HG03432 (cell line): ENCODE data around the gene ZNF423.

Experiments used
- ATAC-seq: cut with Tn5 transposase; IDR thresholded peaks from one replicate; pipeline ENCODE4 v1.9.1; 2021; ENCODE audit warnings: mild to moderate bottlenecking, moderate library complexity; ENCODE audit not compliant: unreplicated experiment

The ZNF423 gene

DNA sequence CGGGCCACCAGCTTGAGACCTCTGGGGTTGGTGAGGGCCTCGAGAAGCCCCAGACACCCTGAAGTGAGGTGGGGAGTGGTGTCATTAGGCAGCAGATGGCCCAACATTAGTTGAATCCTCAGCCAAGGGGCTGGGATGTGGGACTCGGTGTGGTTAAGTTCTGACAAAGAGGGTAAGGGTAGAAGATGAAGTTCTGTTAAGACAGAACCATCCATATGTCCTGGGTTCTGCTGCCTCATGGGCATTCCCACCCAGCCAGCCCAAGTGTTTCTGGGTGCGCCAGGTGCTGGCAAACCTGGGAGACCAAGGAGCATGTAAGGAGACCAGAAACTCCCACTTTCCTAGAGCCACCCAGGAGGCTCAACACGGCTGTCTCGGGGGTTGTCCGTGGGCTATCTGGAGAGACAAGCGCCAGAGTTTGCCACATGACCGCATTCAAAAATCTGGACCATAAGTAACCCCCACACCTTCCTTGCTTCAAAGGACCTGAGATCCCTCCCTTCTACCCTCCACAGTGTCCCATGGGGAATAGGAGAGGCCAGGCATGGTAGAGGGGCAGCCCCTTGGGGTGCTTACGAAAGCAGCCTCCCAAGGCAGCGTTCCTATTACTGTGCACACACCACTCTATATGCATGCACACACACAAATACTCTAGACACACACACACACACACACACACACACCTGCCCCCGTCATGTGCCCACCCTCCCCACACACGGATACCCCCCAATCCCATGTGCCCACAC lies 353.6 kb downstream of the ZNF423 start:
- no peak for ATAC-seq

DNA sequence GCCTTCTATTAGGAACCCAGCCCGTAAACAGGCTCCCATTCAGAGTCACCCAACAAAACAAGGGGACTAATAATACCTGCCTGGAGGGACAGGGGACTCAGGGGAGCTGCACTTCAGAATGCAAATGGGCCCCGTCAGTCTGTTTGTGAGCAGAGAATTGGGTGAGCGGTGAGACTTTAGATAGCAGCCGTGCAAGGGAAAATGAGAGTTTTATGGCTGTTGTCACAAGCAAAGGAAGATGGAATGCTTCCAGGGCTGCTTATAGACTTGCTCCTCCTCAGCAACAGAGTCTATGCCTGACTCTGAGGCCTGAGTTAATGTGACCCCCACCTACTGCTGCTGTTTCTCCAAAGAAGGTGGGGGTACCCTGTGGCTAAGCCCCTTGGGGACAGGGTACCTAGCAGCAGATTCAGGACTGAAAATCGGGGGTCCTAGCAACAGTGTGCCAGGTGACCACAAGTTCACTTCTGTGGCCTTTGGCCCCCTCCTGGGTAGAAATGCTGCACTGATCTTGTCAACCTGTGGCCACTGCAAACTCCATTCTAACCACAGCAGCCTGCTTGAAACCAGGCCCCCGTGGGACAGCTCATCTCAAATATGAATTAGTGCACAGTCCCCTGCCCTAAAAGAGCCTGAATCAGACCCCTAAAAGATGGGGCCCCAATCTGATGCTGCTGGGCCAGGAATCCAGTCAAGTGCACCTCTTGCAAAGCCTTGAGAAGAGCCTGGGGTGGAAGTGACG lies 355.9 kb downstream of the ZNF423 start:
- no peak for ATAC-seq

DNA sequence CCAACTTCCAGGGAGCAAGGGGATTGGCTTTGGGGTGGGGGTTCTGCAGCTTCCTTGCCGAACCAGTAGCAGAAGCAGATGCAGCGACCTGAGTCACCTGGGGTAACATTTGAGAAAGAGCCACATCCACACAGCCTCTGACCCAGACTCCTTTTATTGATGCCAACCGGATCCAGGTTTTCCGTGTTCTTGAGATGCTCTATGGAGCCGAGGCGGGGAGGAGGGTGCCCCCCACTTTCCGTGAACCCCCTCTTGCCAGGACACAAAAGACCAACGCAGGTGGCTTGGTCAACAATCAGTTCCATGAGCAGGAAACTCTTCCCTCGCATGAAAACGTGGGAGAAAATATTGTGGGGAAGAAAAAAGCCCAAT lies 356.5 kb downstream of the ZNF423 start:
- ATAC-seq: no peak

DNA sequence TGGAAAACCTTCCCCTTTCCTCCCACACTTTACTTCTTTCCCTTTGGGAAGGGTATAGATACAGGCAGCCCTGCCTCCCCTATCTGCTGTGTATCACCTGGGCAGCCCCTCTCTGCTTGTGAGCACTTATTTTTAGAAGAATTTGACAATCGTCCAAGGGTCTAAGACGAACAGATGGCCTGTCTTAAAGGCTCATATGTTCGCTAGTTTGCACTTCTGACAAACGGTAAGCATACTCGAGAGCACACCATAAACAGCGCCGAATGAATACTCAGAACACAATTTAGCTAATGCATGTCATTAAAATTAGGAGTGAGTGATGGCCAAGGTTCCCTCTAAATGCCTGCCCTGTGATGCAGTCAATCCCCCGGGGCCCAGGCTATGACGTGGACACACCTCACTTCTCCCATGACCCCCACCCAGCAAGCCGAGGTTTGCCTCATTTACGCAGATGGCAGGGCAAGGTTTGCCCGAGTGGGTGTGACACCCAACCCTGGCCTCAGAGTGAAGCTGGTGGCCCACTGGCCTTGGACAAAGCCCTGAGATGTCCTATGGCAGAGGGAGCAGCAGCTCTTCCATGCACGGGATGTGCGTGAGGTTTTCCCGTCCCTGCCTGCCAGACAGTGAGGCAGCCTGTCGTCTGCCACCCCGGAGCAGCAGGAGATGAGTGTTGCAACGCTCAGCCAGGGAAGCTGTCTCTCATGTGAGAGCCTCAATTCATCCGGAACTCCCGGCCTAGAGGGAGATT lies 357.1 kb downstream of the ZNF423 start:
- ATAC-seq: no peak

DNA sequence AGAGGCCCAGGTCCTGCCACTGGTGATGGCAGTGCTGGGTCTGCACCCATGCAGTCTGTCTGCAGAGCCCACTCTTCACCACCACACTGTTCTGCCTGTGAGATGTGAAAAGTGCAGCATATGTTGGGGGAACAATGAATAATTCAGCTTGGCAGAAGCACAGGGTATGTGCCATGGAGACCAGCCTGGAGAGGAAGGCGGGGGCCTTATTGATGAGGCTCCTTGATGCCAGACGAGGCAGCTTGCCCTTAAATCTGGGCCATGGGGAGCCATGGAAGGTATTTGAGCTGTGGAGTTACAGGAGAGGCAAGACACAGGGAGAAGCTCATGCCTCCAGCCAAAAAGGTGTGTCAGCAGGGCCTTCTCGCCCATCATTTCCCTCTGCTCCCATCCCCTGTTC lies 357.6 kb downstream of the ZNF423 start:
- ATAC-seq: no peak

DNA sequence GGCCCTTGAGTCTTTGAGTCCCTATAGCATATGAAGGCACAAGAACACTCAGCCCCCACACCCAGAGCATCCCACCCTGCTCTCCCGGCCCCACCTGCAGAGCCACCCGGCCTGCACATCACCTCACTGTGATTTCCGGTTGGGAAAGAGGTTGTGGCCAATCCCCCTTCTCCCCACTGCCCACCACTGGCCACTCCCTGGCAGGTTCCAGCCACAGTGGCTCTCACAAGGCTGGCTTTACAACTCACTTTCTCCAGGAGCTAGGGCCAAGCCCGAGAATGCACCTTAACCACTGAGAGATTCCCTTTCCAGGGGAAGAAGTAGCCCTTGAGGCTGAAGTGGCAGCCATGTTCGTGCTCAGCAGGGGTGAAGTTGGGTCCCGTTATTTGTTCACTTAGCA lies 358.4 kb downstream of the ZNF423 start:
- ATAC-seq: no peak

DNA sequence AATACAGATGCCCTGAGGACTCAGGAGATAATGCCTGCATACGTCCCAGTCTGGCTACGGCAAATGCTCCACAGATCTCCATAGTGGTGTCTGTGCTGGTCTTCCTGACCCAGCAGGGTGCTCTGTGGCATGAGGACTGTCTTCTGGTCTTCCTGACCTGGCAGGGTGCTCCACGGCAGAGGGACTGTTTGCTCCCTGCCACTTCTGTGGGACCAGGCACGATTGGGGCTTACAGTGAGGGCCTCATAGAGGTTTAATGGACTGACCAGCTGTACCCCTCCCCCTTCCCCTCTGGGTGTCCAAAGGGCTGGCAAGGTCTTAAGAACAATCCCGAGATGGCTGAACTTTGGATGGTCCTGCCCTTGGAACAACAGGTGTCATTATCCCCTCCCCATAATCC lies 359.3 kb downstream of the ZNF423 start:
- no peak for ATAC-seq

DNA sequence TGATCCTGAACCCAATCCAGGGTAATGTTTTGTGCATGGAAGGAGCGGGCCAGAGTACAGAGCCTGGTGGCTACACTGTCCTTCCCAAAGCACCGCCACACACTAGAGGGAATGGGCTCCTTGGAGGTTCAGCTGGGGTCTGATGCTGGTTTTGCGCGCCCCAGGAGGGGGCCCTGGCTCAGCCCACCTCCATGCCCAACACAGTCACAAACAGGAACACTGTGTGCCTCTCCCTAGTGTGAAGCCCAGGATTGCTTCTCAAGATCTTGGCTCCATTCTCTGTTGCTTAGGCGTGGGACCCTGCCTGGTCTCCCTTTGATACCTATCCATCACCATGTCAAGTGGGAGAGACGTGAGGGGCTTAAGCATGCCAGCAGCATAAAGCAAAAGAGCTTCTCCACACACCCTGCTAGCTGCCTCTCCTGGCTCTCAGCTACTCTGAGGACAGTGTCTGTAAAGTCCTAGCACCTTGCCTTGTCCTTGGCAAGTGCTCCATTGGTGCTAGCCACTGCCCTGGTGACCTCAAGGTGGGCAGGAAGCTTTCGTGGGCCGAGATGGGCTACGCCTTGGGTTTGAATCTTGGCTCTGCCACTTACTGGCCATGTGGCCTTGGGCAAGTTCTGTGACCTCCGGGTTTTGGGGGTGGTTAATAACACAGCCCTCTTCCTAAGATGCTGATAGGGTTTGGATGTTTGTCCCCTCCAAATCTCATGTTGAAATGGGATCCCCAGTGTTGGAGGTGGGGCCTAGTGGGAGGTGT lies 360.1 kb downstream of the ZNF423 start:
- ATAC-seq: no peak

DNA sequence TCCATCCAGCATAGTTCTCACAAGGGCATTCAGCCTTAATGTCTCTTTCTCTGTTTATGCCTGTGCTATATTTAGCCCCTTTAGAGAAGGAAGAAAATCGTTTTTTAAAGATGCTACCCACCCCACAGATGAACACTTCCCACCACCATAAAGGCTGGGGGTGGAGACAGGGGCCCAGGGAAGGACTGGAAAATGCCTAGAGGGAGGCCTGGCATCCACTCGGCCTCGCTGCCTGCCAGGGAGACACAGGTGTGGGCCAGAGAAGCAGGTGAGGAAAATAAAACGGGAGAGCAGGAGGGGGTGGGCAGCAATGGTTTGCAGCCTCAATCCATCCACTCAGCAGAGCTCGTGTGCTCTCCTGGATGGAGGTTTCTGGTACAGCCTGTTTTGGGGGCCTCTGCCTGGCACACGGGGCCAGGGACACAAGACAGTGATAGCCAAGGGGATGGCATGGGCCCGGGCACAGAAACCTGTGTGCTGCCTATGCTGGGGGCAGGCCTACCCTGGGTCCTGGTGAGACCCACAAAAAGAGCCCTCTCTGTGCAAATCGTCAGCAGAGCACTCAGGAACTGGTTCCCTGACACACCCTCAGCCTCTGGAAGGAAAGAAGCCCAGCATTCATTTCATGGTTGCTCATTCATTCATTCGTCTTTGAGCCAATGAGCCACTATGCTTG lies 360.9 kb downstream of the ZNF423 start:
- no peak for ATAC-seq

DNA sequence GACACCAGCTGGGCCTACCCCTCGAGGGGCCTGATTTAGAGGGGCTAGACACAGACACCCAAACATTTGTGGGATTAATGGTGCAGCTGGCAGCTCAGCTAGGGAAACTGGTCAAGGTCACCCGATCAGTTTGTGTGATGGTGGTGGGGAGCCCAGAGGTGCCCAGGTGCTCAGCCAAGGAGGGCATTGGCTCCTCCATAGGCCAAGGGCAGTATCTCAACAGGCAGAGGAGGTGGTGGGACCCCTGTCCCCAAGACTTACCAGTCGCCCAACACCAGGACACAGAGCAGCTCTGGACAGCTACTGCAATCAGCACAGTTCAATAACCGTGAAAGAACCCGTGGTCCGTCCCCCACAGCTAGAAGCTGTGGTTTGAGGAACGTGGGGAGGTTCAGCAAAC lies 361.4 kb downstream of the ZNF423 start:
- no peak for ATAC-seq

DNA sequence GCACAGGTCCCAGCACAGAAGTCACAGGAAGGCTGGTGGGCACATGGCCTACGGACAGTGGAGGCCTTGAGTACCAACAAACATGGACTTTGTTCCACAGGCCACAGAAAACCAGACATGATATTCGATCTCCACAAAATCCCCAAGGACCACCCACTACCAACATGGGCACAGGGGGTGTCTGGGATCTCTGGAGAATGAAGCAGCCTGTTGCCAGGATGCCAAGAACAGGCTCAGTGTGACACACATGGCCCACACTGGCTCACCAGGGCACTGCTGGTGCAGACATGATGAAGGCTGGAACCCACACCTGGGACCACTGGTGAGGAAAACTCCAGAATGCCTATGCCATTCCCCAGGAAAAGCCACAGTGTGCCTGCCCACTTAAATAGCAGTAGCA lies 362.1 kb downstream of the ZNF423 start:
- ATAC-seq: no peak

DNA sequence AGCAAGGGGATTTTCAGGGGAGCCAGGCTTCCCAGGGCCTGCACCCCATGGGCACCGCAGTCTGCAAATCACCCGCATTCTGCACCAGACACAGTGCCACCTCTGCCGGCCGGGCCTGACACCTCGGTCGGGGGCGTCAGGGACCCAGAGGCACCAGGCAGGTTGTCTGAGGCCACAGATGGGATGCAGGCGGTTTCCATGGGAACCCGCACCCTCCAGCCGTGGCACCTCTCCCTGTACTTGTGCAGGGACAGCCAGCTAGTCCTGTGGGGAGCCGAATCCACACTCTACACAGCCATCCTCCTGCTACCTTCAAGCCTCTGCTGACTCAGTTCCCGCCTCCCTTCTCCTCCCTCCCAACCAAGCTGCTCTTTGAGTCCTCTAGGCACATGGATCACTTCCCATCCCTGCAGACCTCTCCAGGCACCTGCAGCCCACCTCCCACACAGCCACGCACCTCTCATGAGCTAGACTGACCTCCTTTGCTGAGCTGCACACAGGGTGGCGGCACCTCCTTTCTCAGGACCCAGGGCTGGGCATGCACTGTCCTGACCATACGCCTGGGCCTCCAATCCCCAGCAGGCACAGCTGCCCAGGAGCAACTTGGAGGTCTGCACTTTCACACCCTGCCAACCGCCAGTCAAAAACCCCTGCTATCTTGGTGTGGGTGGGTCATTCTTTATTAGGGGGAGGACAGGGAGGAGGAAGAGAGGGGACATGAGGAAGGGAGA lies 362.9 kb downstream of the ZNF423 start:
- no peak for ATAC-seq

DNA sequence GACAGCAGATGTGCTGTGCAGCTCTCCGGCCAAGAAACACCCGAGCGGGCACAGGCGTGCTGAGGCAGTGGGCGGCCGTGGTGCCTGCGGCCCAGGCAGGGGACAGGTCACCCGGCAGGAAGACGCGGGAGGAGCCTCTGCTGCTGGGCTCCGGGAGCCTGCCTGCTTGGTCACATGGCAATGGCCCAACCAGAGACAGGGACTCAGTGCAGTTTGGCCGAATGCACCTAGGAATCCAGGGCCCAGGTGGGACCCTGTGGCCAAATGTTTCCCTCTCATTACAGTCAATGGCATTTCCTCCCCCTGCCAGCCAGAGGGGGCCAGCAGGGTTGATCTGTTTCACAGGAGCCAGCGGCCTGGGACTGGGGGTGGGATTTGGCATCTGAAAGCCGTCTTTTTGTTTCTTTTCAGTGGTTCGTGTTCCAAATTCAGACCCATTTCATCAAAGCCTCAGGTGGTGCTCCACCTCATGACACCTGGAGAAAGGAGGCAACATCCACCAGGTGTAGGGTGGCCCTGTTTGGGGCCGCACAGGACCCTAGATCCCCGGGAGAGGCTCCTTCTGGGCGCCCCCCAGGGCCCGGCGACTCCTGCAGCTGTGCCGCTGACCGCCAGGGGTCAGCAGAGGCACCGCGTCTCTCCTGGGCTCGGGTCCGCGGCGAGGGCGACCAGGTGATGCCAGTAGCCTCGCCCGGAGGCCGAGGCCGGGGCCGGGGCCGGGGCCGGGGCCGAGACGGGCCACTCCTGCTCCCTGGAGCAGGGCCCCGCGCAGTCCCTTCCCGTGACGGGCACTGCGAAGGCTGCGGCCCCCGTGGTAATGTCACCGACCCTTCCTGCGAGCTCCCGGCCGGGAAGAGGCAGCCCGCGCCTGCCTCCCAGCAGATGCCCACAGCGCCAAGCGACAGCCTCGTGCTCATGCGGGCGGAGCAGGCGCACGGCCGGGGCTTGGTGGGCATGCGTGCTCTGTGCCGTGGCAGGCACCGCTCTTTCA lies 363.8 kb downstream of the ZNF423 start:
- ATAC-seq: peak; percentile 58

DNA sequence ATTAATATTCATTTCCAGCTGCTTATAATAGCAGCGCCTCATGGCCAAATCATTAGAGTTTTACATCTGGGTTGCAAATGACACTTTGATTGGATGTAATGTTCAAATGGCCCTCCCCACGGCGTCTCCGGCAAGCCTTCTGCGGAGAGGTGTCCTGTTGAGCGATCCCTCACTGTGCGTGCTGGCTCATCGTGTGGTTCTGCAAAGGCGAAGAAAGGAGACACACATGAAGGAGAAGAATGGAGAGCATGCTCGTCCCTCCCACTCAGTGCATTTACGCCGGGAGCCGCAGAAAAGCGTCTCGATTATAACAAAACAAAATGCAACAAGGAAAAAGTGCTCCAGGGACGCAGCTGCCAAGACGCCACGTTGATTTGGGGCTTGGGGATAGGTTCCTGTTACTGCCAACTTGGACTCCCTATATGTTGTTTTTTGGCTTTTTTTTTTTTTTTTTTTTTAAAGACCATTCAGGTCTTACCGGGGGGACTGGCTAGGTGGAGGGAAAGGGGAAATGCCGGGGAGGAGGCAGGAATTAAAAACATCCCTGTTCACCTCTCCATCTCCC lies 364.7 kb downstream of the ZNF423 start:
- no peak for ATAC-seq

DNA sequence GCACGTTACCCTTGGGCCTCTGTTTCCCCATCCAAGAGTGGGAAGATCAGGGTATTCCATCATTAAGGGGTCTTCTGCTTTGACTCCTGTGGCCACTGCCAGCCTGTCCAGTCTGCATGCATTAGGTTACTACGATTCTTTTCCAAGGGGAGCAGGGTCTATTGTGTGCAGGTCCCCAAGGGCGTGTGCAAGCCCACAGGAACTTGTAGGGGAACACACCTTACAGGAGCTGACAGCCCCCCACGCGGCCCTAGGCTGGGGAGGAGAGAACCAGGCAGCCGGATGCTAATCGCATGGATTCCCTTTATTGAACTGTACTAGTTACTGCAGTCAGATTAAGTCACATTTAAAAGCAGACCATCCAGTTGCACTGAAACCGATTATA lies 365.6 kb downstream of the ZNF423 start:
- ATAC-seq: no peak

DNA sequence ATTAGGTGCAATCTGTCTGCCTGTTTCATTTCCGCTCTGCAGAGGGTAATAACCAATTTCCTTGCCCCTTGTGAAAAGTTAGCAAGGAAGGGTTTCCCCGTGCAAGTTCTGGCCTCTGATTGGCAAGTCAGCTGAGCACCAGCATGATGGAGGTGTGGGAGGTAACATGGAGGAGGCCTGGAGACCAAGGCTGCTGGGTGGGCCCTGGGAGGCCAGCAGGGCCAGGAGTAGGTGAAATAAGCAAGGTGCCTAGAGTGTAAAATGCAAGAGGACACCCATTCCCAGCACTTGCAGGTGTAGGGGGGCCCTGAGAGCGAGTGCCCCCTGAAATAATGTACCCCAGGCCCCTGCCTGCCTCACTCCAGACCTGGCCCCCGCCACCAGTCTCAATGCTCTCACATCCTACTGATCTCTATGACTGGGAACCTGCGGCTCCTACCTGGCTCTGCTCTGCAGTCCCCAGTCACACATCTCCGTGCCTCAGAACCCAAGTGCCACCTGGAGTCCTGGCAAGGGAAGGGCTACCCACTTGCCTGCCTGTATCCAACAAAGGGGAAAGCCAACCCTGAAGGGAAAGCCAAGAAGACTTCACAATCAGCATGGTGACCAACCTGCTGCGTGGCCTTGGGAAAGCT lies 366.1 kb downstream of the ZNF423 start:
- ATAC-seq: no peak

DNA sequence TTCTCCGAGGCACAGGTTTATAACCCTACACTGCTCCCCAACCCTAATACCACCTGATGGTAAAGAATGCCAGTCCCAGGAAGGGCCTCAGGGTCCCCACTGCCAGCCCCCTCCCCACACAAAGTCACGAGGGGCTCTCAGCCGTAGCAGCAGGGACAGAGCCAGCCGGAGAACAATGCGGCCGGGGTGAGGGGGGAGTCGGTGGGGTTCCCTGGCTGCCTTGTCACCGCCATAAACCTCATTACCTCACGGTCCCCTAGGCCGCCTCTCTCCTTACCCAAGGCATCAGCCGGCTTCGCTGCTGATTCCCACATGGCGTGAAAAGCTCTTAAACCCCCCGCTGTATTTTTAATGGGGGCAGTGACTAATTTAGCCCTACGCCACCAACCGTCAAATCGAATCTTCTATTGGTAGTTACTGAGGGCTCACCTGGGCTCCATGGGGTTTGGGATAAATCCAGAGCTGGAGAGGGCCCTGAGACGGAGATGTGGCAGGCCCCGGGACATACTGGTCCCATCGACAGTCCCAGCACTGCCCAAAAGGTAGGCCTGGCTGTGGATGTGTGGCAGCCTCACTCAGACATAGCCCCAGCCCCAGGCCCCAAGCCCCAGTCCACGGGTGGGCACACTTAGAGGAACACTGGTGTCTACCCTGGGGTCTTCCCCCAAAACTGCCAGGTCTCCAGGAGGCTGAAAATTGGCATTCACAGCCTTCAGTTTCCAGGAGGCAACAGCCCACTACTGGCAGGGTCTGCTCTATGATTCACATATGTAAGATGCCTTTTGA lies 367.0 kb downstream of the ZNF423 start:
- no peak for ATAC-seq
